Measurements from ENCODE around the gene PUM2.

- TF ChIP-seq CTCF (IDR thresholded peaks at IDR 0.05 in 4 of 5, conservative IDR thresholded peaks at IDR 0.05 in 1 of 5), result no peak
- TF ChIP-seq POLR2A (IDR thresholded peaks at IDR 0.05), result no peak
These were observed 139.2 kb downstream of the PUM2 start for GRCh38 chr2:20211420-20211819.

All from gastrocnemius medialis (tissue), 4 donors.